ENCODE measurements around the gene MLEC.

The MLEC gene

GRCh38 chr12:120692524-120693033, 5.6 kb downstream of the MLEC start:
- no peak for DNase-seq (ENCODE audit: low read depth in 2 of 2)

- DNase-seq (ENCODE audit: low read depth in 2 of 2) = no peak
These were observed 6.9 kb downstream of the MLEC start for GRCh38 chr12:120693848-120694247.

- no peak for DNase-seq (ENCODE audit: low read depth in 2 of 2)
These were observed 9.7 kb downstream of the MLEC start for GRCh38 chr12:120696626-120697025.

GRCh38 chr12:120697344-120697743, 10.4 kb downstream of the MLEC start:
- DNase-seq (ENCODE audit: low read depth in 2 of 2) = no peak

- DNase-seq (ENCODE audit: low read depth in 2 of 2) = no peak
These were observed 11.7 kb downstream of the MLEC start for GRCh38 chr12:120698665-120699064.

GRCh38 chr12:120699553-120699952, 12.6 kb downstream of the MLEC start:
- DNase-seq (ENCODE audit: low read depth in 2 of 2) = no peak

GRCh38 chr12:120700886-120701285, 13.9 kb downstream of the MLEC start:
- DNase-seq (ENCODE audit: low read depth in 2 of 2) = no peak

- DNase-seq (ENCODE audit: low read depth in 2 of 2) = no peak
These were observed 15.7 kb downstream of the MLEC start for GRCh38 chr12:120702637-120703036.

- no peak for DNase-seq (ENCODE audit: low read depth in 2 of 2)
These were observed 16.5 kb downstream of the MLEC start for GRCh38 chr12:120703311-120703942.

- no peak for DNase-seq (ENCODE audit: low read depth in 2 of 2)
These were observed 18.7 kb downstream of the MLEC start for GRCh38 chr12:120705618-120706017.

GRCh38 chr12:120706029-120706428, 19.1 kb downstream of the MLEC start:
- no peak for DNase-seq (ENCODE audit: low read depth in 2 of 2)

GRCh38 chr12:120708651-120709050, 21.7 kb downstream of the MLEC start:
- no peak for DNase-seq (ENCODE audit: low read depth in 2 of 2)

- DNase-seq (ENCODE audit: low read depth in 2 of 2) = no peak
These were observed 23.3 kb downstream of the MLEC start, which contains the start of gene UNC119B for GRCh38 chr12:120710031-120710804. TSS of gene UNC119B (plus strand) at chr12:120710458. CDS start at chr12:120710475, 17 bp downstream.

- DNase-seq (ENCODE audit: low read depth in 2 of 2) = no peak
These were observed 23.9 kb downstream of the MLEC start for GRCh38 chr12:120710805-120711296.

GRCh38 chr12:120711411-120711810, 24.5 kb downstream of the MLEC start:
- no peak for DNase-seq (ENCODE audit: low read depth in 2 of 2)

- no peak for DNase-seq (ENCODE audit: low read depth in 2 of 2)
These were observed 25.7 kb downstream of the MLEC start for GRCh38 chr12:120712610-120713009.

GRCh38 chr12:120713861-120714482, 27.0 kb downstream of the MLEC start:
- DNase-seq (ENCODE audit: low read depth in 2 of 2) = peak; percentile 40 to 55

- no peak for DNase-seq (ENCODE audit: low read depth in 2 of 2)
These were observed 31.1 kb downstream of the MLEC start for GRCh38 chr12:120718055-120718454.

- DNase-seq (ENCODE audit: low read depth in 2 of 2) = no peak
These were observed 32.1 kb downstream of the MLEC start for GRCh38 chr12:120719072-120719471.

GRCh38 chr12:120719496-120720233, 32.7 kb downstream of the MLEC start:
- no peak for DNase-seq (ENCODE audit: low read depth in 2 of 2)

- DNase-seq (ENCODE audit: low read depth in 2 of 2) = no peak
These were observed 33.5 kb downstream of the MLEC start for GRCh38 chr12:120720234-120720986.

Data from fibroblast of skin of left biceps (primary cell).